Activated naive CD4-positive, alpha-beta T cell treated with anti-CD3 and anti-CD28 coated beads, Interleukin-2, amount 50 U/mL, for 24 hours (primary cell): Measurements from ENCODE around the gene MYL3.

ENCODE experiments used
- H3K27ac Mint-ChIP-seq: one replicate; pipeline ENCODE4 v1.8.0; 2021; ENCODE audit warnings: mild to moderate bottlenecking, mixed read lengths
- H3K27me3 Mint-ChIP-seq: one replicate; pipeline ENCODE4 v1.8.0; 2021; ENCODE audit warnings: mixed read lengths
- H3K36me3 Mint-ChIP-seq: one replicate; pipeline ENCODE4 v1.8.0; 2021; ENCODE audit warnings: mixed read lengths
- H3K4me1 Mint-ChIP-seq: one replicate; pipeline ENCODE4 v1.8.0; 2021; ENCODE audit warnings: mixed read lengths
- H3K4me3 Mint-ChIP-seq: one replicate; pipeline ENCODE4 v1.8.0; 2021; ENCODE audit warnings: mild to moderate bottlenecking, mixed read lengths
- H3K9me3 Mint-ChIP-seq: one replicate; pipeline ENCODE4 v1.8.0; 2021; ENCODE audit warnings: mixed read lengths

MYL3 gene

GRCh38 chr3:46866032-46866595 is 2.9 kb upstream of the MYL3 start:
- Mint-ChIP-seq H3K27ac (no peak overlapping the region), H3K27me3 (no peaks in the 10 kb centered on the region), H3K4me1 (no peaks in the 10 kb centered on the region), H3K36me3 (no peaks in the 10 kb centered on the region), H3K4me3 (no peak overlapping the region), H3K9me3 (no peaks in the 10 kb centered on the region)

- H3K4me1 Mint-ChIP-seq: no peaks in the 10 kb centered on the region
- H3K27ac Mint-ChIP-seq: no peak overlapping the region
- H3K27me3 Mint-ChIP-seq: no peaks in the 10 kb centered on the region
- H3K36me3 Mint-ChIP-seq: no peaks in the 10 kb centered on the region
- no peaks in the 10 kb centered on the region for H3K9me3 Mint-ChIP-seq
- H3K4me3 Mint-ChIP-seq: no peak overlapping the region
These were observed 2.3 kb upstream of the MYL3 start for GRCh38 chr3:46865546-46865945.

GRCh38 chr3:46865031-46865507 is 1.8 kb upstream of the MYL3 start:
- Mint-ChIP-seq H3K4me3 (no peak overlapping the region), H3K4me1 (no peaks in the 10 kb centered on the region), H3K27ac (no peak overlapping the region), H3K36me3 (no peaks in the 10 kb centered on the region), H3K9me3 (no peaks in the 10 kb centered on the region), H3K27me3 (no peaks in the 10 kb centered on the region)

GRCh38 chr3:46864061-46864881 is 1.0 kb upstream of the MYL3 start:
- no peak overlapping the region for H3K27ac Mint-ChIP-seq
- no peaks in the 10 kb centered on the region for H3K9me3 Mint-ChIP-seq
- H3K36me3 Mint-ChIP-seq: no peaks in the 10 kb centered on the region
- H3K4me3 Mint-ChIP-seq: no peak overlapping the region
- H3K4me1 Mint-ChIP-seq: no peaks in the 10 kb centered on the region
- H3K27me3 Mint-ChIP-seq: no peaks in the 10 kb centered on the region

- no peak overlapping the region for H3K27ac Mint-ChIP-seq
- no peaks in the 10 kb centered on the region for H3K4me1 Mint-ChIP-seq
- H3K4me3 Mint-ChIP-seq: no peak overlapping the region
- H3K9me3 Mint-ChIP-seq: no peaks in the 10 kb centered on the region
- no peaks in the 10 kb centered on the region for H3K36me3 Mint-ChIP-seq
- H3K27me3 Mint-ChIP-seq: no peaks in the 10 kb centered on the region
These were observed 747 bp downstream of the MYL3 start for GRCh38 chr3:46862369-46863025.

- no peaks in the 10 kb centered on the region for H3K36me3 Mint-ChIP-seq
- no peak overlapping the region for H3K4me3 Mint-ChIP-seq
- H3K4me1 Mint-ChIP-seq: no peaks in the 10 kb centered on the region
- no peak overlapping the region for H3K27ac Mint-ChIP-seq
- H3K9me3 Mint-ChIP-seq: no peaks in the 10 kb centered on the region
- H3K27me3 Mint-ChIP-seq: no peaks in the 10 kb centered on the region
These were observed 1.5 kb downstream of the MYL3 start for GRCh38 chr3:46861605-46862368.

GRCh38 chr3:46860810-46861604 is 2.2 kb downstream of the MYL3 start:
- no peaks in the 10 kb centered on the region for H3K4me1 Mint-ChIP-seq
- H3K36me3 Mint-ChIP-seq: no peaks in the 10 kb centered on the region
- H3K27ac Mint-ChIP-seq: no peak overlapping the region
- no peak overlapping the region for H3K4me3 Mint-ChIP-seq
- peaks cover 2% of the 10 kb centered on the region for H3K27me3 Mint-ChIP-seq
- H3K9me3 Mint-ChIP-seq: no peaks in the 10 kb centered on the region

- Mint-ChIP-seq H3K36me3 (no peaks in the 10 kb centered on the region), H3K27ac (no peak overlapping the region), H3K4me1 (no peaks in the 10 kb centered on the region), H3K4me3 (no peak overlapping the region), H3K9me3 (no peaks in the 10 kb centered on the region), H3K27me3 (peaks cover 2% of the 10 kb centered on the region)
These were observed 3.0 kb downstream of the MYL3 start for GRCh38 chr3:46860017-46860809.

GRCh38 chr3:46859001-46859710 is 4.1 kb downstream of the MYL3 start:
- Mint-ChIP-seq H3K4me1 (no peaks in the 10 kb centered on the region), H3K9me3 (no peaks in the 10 kb centered on the region), H3K27ac (no peak overlapping the region), H3K4me3 (no peak overlapping the region), H3K27me3 (peaks cover 2% of the 10 kb centered on the region), H3K36me3 (no peaks in the 10 kb centered on the region)

- Mint-ChIP-seq H3K27me3 (peaks cover 2% of the 10 kb centered on the region), H3K36me3 (no peaks in the 10 kb centered on the region), H3K9me3 (no peaks in the 10 kb centered on the region), H3K4me3 (no peak overlapping the region), H3K27ac (no peak overlapping the region), H3K4me1 (no peaks in the 10 kb centered on the region)
These were observed 4.8 kb downstream of the MYL3 start for GRCh38 chr3:46858456-46858855.

- Mint-ChIP-seq H3K36me3 (no peaks in the 10 kb centered on the region), H3K27me3 (peaks cover 2% of the 10 kb centered on the region), H3K4me1 (no peaks in the 10 kb centered on the region), H3K4me3 (no peak overlapping the region), H3K9me3 (no peaks in the 10 kb centered on the region), H3K27ac (no peak overlapping the region)
These were observed 5.5 kb downstream of the MYL3 start for GRCh38 chr3:46857485-46858341.

- H3K4me3 Mint-ChIP-seq: no peak overlapping the region
- H3K27me3 Mint-ChIP-seq: peaks cover 2% of the 10 kb centered on the region
- no peaks in the 10 kb centered on the region for H3K4me1 Mint-ChIP-seq
- H3K36me3 Mint-ChIP-seq: no peaks in the 10 kb centered on the region
- no peak overlapping the region for H3K27ac Mint-ChIP-seq
- H3K9me3 Mint-ChIP-seq: no peaks in the 10 kb centered on the region
These were observed 6.4 kb downstream of the MYL3 start for GRCh38 chr3:46856576-46857471.
